ENCODE results near the gene MED15.

GRCh38 chr22:20578192-20578591, 70.8 kb downstream of the MED15 start:
- TF ChIP-seq CTCF (IDR thresholded peaks at IDR 0.05), result no peak
- TF ChIP-seq POLR2A (IDR thresholded peaks at IDR 0.05), result no peak
